Inflammatory macrophage (primary cell): ENCODE measurements around the gene KIF4B.
"Not testable (repeated sequence)": the region's sequence is repeated elsewhere in the genome, so short reads cannot be mapped to it uniquely, and the experiment has no call there.

ENCODE experiments used
- DNase-seq, 2 donors: peaks; one replicate each; pipeline ENCODE4 v3.0.0-alpha.2; 2020 to 2022
- total RNA-seq, 18 experiments: gene quantifications; one replicate each; lab custom pipeline; 2026; ENCODE audit warnings: mixed read lengths in 6 of 18, inconsistent platforms in 2 of 18; lab: John Stamatoyannopoulos, UW

The KIF4B gene, protein sequence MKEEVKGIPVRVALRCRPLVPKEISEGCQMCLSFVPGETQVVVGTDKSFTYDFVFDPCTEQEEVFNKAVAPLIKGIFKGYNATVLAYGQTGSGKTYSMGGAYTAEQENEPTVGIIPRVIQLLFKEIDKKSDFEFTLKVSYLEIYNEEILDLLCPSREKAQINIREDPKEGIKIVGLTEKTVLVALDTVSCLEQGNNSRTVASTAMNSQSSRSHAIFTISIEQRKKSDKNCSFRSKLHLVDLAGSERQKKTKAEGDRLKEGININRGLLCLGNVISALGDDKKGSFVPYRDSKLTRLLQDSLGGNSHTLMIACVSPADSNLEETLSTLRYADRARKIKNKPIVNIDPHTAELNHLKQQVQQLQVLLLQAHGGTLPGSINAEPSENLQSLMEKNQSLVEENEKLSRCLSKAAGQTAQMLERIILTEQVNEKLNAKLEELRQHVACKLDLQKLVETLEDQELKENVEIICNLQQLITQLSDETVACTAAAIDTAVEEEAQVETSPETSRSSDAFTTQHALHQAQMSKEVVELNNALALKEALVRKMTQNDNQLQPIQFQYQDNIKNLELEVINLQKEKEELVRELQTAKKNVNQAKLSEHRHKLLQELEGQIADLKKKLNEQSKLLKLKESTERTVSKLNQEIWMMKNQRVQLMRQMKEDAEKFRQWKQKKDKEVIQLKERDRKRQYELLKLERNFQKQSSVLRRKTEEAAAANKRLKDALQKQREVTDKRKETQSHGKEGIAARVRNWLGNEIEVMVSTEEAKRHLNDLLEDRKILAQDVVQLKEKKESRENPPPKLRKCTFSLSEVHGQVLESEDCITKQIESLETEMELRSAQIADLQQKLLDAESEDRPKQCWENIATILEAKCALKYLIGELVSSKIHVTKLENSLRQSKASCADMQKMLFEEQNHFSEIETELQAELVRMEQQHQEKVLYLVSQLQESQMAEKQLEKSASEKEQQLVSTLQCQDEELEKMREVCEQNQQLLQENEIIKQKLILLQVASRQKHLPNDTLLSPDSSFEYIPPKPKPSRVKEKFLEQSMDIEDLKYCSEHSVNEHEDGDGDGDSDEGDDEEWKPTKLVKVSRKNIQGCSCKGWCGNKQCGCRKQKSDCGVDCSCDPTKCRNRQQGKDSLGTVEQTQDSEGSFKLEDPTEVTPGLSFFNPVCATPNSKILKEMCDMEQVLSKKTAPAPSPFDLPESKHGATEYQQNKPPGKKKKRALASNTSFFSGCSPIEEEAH
- 0 to 0.27 (median 0.02) reads per million in 18 experiments for total RNA-seq

DNA sequence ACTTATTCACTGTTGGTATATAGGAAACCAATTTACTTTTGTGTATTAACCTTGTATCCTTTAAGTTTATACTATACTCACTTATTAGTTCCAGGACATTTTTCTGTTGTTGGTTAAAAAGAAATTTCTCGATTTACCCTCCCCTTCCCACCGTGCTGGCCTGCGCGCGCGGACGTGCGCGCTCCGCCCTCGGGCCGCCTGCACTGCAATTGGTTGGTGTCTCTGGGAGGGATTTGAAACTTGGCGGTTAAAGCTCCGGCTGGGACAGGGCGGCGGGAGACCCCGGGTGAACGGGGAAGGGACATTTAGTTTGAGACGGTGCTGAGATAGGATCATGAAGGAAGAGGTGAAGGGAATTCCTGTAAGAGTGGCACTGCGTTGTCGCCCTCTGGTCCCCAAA lies at the start of gene KIF4B:
Gene KIF4B (plus strand): TSS at position 230 of the 400 bp plus-strand sequence. CDS start 105 bp downstream, at position 335.
- no peak for DNase-seq

DNA sequence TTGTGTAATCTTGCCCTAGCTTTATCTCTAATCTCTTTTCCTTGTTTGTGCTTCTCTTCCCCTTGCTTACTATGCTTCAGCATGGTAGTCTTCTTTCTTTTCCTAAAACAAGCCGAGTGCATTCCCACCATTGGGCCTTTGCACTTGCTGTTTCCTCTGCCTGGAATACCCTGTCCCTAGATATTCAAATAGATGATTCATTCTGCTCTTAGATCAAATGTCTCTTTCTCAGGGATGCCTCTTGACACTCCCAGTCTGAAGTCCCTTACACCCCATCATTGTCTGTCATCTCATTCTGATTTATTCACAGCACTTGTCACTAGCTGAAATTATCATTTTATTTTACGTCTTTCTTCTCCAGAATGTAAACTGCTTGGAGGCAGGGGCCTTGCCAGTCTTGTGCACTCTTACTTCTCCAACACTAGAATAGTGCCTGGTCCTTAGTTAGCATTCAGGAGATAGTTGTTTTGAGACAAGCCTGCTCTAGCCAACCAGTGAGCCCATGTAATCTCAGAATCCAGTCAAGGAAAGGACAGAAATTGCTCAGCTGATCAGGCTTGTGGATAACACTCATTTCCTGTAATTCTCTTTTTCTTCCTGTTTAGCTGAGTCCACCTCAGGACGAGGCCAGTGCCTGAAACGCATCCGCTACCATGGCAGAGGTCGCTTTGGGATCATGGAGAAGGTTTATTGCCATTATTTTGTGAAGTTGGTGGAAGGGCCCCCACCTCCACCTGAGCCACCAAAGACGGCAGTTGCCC lies 47.3 kb upstream of the KIF4B start:
- no peak for DNase-seq

DNA sequence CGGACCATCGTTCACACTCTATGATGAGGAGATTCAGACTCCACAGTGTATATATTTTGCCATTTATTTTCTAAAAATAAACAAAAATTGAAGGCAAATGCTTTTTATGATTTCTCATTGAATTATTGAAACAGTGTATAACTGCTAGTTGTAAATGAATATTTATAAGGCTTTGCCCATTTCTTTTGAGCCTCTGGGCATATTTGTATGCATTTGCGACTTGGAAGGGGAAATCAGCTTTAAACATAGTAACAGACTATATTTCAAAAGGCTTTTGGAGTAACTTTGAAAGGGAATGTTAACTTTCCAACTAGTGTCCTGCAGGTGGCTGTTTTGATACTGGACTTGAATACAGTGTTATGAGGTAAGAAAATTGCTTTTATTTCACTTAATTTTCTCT lies 46.7 kb upstream of the KIF4B start:
- no peak for DNase-seq

DNA sequence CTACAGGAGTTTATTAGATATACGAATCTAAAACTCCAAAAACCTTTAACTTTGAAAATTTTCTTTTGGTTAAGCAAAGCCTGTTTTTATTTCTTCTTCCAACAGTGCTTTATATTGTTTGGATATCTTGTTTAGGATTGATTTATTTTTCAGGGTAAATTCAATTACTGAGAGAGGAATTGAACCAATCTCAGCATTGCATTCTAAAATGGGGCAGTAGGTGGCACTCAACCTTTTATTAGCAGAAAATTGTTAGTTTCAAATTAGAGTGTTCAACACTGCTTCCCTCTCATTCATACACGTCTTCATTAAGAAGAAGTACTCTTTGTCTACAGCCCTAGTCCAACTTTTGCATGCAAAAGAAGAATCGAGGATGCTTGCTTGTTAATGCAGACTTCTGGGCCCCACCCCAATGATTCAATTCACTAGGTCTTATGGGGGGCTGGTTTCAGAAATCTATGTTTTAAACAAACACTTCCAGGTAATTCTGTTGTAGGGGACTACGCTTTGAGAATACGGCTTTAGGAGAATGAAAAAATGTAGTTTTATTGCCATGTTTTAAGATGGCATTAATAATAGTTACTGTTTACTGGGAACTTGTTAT lies 46.0 kb upstream of the KIF4B start:
- no peak for DNase-seq

DNA sequence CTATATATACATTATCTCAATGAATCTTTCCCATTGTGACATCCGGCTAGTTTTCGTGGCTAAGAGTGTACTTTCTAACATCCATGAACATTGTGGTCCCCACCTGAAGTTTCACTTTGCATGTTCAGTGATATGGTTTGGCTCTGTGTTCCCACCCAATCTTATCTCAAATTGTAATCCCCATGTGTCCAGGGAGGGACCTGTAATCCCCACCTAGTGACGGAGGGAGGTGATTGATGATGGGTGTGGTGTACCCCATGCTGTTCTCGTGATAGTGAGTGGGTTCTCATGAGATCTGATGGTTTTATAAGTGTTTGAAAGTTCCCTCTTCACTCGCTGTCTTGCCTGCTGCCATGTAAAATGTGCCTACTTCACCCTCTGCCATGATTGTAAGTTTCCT lies 44.6 kb upstream of the KIF4B start:
- no peak for DNase-seq

DNA sequence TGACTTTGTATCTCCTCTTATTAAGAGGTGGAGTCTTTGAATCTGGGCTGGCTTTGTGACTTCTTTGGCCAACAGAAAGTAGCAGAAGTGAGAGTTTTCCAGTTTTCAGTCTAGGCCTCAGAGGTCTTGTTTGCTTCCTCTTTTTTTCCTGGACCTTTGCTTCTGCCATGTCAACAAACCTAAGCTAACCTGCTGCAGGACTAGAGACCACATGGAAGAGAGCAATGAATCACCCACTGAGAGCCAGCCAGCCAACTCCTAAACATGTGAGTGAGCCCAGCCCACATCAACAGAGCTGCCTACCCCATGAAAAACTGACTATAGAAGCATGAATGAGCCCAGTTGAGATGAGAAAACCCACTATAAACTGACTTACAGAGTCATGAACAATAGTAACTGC lies 42.8 kb upstream of the KIF4B start:
- peak in 1 of 2 donors; percentile 3 for DNase-seq

DNA sequence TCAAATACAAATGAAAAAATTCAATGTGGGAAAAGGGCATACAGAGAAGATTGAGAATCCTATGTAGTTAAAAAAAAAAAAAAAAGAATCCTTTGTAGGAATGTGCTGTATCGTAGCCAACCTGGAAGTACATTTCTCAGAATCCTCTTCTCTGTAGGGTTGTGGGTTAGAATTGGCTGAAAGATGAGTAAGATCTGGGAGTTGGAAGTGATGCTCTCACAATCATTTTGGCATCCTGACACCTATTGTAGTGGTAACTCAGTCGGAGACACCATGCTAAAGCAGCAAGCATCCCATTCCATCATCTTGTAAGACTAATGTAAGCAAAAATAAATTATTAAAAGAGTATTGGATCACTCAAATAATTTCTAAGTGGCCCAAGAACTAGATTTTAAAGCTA lies 42.1 kb upstream of the KIF4B start:
- DNase-seq, result no peak

DNA sequence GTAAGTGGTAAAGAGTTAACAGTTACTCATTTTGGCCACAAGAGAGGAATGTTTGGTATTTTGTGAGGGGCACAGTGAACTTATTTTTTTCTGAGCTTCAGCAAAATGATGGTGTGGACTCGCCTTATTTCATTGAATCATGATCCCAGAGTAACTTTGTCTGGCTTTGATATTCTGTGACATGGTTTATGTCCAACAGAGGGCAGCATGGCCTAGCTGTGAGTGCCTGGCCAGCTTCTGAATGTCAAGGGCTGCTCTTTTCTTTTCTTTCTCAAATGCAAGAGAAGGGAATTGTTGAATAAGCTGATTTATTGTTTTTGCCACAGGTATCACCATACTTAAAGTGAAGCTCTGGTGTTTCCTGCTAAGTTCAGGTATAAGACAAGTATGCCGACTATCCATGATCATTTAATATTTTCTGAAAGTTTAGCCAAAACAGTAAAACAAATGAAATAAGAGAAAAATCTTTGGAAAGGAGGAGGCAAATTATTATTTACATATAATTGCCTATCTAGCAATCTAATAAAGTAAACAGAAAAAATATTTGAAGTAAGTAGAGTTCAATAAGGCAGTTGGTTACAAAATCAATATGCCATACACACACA lies 41.0 kb upstream of the KIF4B start:
- DNase-seq, result peak in 1 of 2 donors; percentile 18

DNA sequence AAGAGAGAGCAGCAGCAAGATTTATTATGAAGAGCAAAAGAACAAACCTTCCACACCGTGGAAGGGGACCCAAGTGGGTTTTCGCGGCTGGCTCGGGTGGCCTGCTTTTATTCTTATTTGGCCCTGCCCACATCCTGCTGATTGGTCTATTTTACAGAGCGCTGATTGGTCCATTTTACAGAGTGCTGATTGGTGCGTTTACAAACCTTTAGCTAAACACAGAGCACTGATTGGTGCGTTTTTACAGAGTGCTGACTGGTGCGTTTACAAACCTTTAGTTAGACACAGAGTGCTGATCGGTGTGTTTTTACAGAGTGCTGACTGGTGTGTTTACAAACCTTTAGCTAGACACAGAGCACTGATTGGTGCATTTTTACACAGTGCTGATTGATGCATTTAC lies 37.5 kb upstream of the KIF4B start:
- not testable (repeated sequence) for DNase-seq

DNA sequence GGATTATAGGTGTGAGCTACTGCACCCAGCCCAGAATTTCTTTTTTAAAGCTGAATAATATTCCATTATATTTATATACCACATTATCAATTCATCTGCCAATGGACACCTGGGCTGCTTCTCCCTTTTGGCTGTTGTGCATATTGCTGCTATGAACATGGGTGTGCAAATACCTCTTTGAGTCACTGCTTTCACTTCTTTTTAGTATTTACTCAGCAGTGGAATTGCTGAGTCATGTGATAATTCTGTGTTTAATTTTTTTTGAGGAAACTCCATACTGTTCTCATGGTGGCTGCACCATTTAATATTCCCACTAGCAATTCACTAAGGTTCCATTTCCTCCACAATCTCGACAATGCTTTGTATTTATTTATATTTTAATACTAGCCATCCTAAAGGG lies 36.1 kb upstream of the KIF4B start:
- DNase-seq, result peak in 1 of 2 donors; percentile 4

DNA sequence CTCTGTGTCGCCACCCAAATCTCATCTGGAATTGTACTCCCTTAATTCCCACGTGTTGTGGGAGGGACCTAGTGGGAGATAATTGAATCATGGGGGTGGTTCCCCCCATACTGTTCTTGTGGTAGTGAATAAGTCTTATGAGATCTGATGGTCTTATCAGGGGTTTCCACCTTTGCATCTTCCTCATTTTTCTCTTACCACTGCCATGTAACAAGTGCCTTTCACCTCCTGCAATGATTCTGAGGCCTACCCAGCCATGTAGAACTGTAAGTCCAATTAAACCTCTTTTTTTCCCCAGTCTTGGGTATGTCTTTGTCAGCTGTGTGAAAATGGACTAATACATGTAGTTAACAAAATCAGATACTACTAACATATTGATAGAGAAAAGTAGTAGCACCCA lies 35.3 kb upstream of the KIF4B start:
- DNase-seq, result not testable (repeated sequence)

DNA sequence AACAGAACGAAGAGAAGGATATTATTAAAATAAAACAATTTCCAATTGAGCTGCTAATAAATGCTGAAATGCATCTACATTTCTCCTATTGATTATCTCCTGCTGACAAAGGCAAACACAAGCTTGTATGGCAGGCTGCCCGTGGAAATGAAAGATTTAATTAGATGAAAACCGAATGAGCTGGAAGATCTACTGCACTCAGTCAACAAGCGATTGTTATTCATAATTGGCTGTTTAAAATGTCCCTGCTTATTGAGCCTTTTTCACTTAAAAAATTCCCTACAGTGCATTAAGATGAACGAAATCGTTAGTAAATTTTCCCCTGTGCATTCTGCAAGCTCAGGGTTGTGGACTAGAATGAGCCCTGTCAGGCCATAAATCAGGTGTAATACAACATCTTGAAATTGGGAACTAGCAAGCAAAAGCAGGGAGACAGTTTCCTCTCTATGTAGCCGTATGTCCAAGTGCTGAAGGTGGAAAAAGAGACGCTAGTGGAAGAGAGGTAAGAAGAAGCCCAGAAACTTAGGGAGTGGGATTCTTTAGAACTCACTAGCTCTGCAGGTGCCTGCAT lies 28.5 kb upstream of the KIF4B start:
- DNase-seq, result no peak

DNA sequence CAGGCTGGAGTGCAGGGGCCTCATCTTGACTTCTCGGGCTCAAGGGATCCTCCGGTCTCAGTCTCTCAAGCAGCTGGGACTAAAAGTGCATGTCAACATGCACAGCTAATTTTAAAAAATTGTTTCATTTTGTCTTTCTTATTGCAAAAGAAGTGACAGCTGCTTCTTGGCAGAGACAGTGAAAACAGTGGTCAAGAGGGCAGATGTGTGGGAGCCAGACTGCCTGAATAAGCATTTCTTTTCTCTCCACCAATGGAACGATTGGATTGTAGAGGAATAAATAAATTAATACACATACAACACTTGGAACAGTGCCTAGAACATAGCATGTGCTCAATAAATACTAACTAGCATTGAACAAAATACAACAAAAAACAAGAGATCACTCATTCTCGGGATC lies 27.4 kb upstream of the KIF4B start:
- DNase-seq, result no peak

DNA sequence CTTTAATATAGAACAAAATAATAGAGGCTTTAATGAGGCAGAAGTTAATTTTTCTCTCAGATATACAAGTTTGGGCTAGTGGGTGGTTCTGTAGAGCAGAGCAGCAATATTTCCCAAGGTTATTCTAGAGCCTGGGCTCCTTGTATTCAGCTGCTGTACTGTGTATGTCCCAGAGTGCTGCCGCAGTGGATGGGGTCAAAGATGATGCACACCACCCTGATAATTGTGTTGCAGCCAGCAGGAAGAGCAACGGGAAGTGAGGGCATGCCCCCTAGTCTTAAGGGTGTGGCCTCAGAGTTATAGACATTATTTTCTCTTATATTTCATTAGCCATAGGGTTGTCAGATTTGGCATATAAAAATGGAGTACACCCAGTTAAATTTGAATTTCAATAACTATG lies 23.9 kb upstream of the KIF4B start:
- no peak for DNase-seq

DNA sequence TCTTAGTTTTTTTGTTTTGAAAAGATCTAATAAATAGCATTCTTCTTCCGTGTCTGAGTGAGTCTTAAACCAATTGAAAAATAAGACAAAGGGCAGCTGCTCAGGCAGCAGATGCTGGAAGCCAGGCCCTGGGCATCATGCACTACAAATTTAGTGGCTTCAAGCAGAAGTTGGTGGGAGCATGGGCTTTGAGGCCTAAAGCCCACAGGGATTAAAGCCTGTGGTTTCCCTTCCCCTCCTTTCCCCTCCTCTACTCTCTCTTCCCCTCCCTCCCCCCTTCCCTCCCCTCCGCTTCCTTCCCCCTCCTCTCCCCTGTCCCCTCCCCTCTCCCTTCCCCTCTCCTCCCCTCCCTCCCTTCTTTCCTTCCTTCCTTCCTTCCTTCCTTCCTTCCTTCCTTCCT lies 20.1 kb upstream of the KIF4B start:
- no peak for DNase-seq

DNA sequence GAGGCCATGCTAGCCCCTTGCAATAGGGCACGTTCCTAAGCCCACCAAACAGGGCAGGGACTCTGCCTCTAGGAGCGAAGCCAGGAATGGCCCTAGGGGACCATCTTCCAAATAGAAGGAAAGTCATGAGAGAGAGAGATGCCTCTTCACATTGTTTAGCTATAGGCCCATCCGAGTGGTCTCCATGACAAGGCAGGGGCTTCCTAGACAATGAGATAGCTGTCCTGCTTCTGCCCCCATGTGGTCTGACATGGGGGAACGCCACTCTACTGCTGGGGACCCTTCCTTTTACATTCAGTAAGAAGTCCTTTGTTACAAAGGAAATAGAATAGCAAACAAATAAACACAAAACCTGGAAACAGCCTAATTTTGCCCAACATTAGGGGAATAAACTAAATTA lies 17.9 kb upstream of the KIF4B start:
- no peak for DNase-seq

DNA sequence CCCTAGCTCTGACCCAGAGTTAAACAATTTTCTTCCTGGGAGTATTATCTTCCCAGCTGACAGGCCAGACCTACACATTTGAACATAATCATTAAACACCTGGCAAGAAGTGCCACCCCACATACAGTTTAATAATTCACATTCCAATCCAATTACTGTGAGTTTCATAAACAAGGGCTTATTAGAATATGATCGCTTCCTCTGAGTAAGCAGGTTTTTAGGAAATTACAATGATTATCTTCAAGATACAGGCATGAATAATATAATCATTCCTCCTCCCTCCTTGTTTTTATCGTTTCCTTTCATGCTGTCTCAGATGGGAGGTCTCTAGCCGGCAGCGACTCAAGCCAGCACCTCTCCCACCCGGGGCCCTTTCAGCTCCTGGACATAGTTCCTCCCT lies 15.8 kb upstream of the KIF4B start:
- no peak for DNase-seq

DNA sequence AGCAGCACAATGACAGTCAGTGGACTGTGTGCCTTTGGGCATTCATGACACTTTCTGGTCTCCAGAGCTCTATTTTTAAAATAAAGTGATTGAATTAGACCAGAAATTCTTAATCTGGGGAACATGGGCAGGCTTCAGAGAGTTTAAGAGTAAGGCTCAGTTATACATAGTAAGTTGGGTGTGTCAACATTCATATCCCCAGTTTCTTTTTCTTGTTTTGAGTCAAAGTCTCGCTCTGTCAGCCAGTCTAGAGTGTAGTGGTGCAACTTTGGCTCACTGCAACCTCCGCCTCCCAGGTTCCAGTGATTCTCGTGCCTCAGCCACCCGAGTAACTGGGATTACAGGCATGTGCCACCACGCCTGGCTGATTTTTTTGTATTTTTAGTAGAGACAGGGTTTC lies 13.7 kb upstream of the KIF4B start:
- DNase-seq, result no peak

DNA sequence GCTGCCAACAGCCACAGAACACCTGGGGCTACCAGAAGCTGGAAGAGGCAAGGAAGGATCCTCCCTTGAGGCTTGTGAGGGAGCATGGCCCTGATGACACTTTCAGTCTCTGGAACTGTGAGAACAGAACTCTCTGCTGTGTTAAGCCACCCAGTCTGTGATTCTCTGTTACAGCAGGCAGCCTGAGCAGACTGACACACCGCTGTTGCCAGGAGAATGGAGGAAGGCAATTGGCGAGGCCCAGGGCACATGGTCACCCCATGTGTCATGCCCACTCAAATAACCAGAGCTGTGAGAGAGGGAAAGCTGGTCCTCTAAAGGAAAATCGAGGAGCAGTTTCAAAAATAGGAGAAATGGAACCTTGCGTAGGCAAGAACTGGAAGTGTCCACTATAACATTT lies 12.0 kb upstream of the KIF4B start:
- DNase-seq, result no peak

DNA sequence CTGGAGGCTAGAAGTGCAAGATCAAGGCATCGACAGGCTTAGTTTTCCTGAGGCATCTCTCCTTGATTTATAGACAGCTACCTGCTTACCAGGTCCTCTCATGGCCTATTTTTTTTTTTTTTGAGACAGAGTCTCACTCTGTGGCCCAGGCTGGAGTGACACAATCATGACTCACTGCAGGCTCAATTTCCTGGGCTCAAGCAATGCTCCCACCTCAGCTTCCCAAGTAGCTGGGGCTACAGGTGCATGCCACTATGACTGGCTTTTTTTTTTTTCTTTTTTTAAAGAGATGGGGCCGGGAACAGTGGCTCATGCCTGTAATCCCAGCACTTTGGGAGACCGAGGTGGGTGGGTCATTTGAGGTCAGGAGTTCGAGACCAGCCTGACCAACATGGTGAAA lies 10.8 kb upstream of the KIF4B start:
- not testable (repeated sequence) for DNase-seq
